Endothelial cell (in vitro differentiated cells): Measurements from ENCODE around the gene GGA3. TPM values are rescaled to one million over a fixed set of nuclear protein-coding genes. Genes with fewer than 3 reads are reported as not detected.
A peak's percentile ranks its signal among the peaks of the same experiment; 100 is the strongest.

ENCODE experiments used
- DNase-seq: peaks from one replicate; pipeline ENCODE4 v3.0.0; 2021; ENCODE audit warnings: low spot score
- H3K27ac Mint-ChIP-seq: one replicate; pipeline ENCODE4 v1.8.0; 2021; ENCODE audit warnings: mixed read lengths, inconsistent platforms; ENCODE audit not compliant: unreplicated experiment
- H3K27me3 Mint-ChIP-seq: one replicate; pipeline ENCODE4 v1.8.0; 2021; ENCODE audit warnings: mild to moderate bottlenecking, moderate library complexity, mixed read lengths, inconsistent platforms; ENCODE audit not compliant: unreplicated experiment
- H3K36me3 Mint-ChIP-seq: one replicate; pipeline ENCODE4 v1.8.0; 2021; ENCODE audit warnings: mild to moderate bottlenecking, low read depth, mixed read lengths, inconsistent platforms; ENCODE audit not compliant: unreplicated experiment
- H3K4me1 Mint-ChIP-seq: one replicate; pipeline ENCODE4 v1.8.0; 2021; ENCODE audit warnings: mild to moderate bottlenecking, mixed read lengths, inconsistent platforms; ENCODE audit not compliant: unreplicated experiment
- H3K4me3 Mint-ChIP-seq: one replicate; pipeline ENCODE4 v1.8.0; 2021; ENCODE audit warnings: mild to moderate bottlenecking, mixed read lengths, inconsistent platforms; ENCODE audit not compliant: unreplicated experiment
- H3K9me3 Mint-ChIP-seq: one replicate; pipeline ENCODE4 v1.8.0; 2021; ENCODE audit warnings: mixed read lengths, inconsistent platforms; ENCODE audit not compliant: unreplicated experiment
- total RNA-seq: library from RNA; stranded (reverse); fragmentation: NEBNext Ultra II Directional; extraction: Animal tissue kit (Norgen Biotek cat#: 25700); gene quantifications from one replicate; pipeline ENCODE4 v1.2.1, GENCODE V29; 2021; ENCODE audit not compliant: unreplicated experiment
- TF ChIP-seq, protein P1 (sequence below): fragments of 200-600 bp; sonication (generic); IDR thresholded peaks from one replicate; pipeline ENCODE4 v1.5.0; 2021; ENCODE audit warnings: antibody characterized with exemption; ENCODE audit not compliant: unreplicated experiment

Gene GGA3
- total RNA-seq, 1 donor from 2014 or later: 60.8 TPM

GRCh38 chr17:75240394-75241142, 20.8 kb downstream of the GGA3 start:
- H3K4me3 Mint-ChIP-seq: no peak overlapping the region
- no peaks in the 10 kb centered on the region for H3K9me3 Mint-ChIP-seq
- H3K27ac Mint-ChIP-seq: peak overlapping the region; percentile 72
- H3K27me3 Mint-ChIP-seq: peaks cover 7% of the 10 kb centered on the region
- TF ChIP-seq, protein P1, sequence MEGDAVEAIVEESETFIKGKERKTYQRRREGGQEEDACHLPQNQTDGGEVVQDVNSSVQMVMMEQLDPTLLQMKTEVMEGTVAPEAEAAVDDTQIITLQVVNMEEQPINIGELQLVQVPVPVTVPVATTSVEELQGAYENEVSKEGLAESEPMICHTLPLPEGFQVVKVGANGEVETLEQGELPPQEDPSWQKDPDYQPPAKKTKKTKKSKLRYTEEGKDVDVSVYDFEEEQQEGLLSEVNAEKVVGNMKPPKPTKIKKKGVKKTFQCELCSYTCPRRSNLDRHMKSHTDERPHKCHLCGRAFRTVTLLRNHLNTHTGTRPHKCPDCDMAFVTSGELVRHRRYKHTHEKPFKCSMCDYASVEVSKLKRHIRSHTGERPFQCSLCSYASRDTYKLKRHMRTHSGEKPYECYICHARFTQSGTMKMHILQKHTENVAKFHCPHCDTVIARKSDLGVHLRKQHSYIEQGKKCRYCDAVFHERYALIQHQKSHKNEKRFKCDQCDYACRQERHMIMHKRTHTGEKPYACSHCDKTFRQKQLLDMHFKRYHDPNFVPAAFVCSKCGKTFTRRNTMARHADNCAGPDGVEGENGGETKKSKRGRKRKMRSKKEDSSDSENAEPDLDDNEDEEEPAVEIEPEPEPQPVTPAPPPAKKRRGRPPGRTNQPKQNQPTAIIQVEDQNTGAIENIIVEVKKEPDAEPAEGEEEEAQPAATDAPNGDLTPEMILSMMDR: peak; percentile 68
- H3K4me1 Mint-ChIP-seq: peaks cover 11% of the 10 kb centered on the region
- peaks cover 47% of the 10 kb centered on the region for H3K36me3 Mint-ChIP-seq
- peak; percentile 71 for DNase-seq

GRCh38 chr17:75239778-75240393, 21.5 kb downstream of the GGA3 start:
- H3K27me3 Mint-ChIP-seq: peaks cover 7% of the 10 kb centered on the region
- H3K9me3 Mint-ChIP-seq: no peaks in the 10 kb centered on the region

GRCh38 chr17:75239214-75239613, 22.2 kb downstream of the GGA3 start:
- no peak overlapping the region for H3K4me3 Mint-ChIP-seq
- no peak overlapping the region for H3K27ac Mint-ChIP-seq
- peaks cover 11% of the 10 kb centered on the region for H3K4me1 Mint-ChIP-seq
- TF ChIP-seq, protein P1: no peak
- no peaks in the 10 kb centered on the region for H3K9me3 Mint-ChIP-seq
- no peak for DNase-seq
- peaks cover 9% of the 10 kb centered on the region for H3K27me3 Mint-ChIP-seq
- H3K36me3 Mint-ChIP-seq: peaks cover 53% of the 10 kb centered on the region

More at GRCh38 chr17:75239778-75240393, 21.5 kb downstream of the GGA3 start:
- H3K36me3 Mint-ChIP-seq: peaks cover 51% of the 10 kb centered on the region
- H3K27ac Mint-ChIP-seq: peak overlapping the region; percentile 72
- no peak for DNase-seq
- H3K4me3 Mint-ChIP-seq: no peak overlapping the region
- TF ChIP-seq, protein P1: no peak
- H3K4me1 Mint-ChIP-seq: peaks cover 11% of the 10 kb centered on the region

DNA sequence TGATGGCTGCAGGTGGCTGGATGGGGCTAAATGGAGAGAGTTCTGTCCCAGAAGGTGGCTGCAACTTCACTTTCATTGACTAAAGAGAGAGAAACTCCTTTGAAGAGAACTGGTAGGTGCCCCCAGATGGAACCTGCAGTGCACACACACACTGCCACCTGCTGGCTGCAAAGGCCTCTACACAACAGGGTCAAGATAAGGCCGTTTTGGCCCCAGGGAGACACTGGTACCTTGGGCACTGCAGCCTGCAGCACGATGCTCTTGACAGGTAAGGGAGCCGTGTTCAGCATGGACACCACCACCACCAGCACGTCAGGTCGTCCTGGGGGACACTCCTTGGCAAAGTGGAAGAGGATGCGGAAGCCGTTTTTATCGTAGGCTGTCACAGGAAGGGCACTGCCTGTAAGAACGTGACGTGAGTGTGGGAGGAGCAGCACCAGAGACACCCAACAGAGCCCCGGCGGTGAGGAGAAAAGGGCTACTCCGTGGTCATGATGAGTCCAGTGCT, 22.7 kb downstream of the GGA3 start:
- no peaks in the 10 kb centered on the region for H3K9me3 Mint-ChIP-seq
- H3K27ac Mint-ChIP-seq: peak overlapping the region; percentile 23
- H3K4me1 Mint-ChIP-seq: peaks cover 11% of the 10 kb centered on the region
- TF ChIP-seq, protein P1: peak; percentile 70
- H3K4me3 Mint-ChIP-seq: peak overlapping the region; percentile 56
- peaks cover 51% of the 10 kb centered on the region for H3K36me3 Mint-ChIP-seq
- peak; percentile 70 for DNase-seq
- peaks cover 9% of the 10 kb centered on the region for H3K27me3 Mint-ChIP-seq
